Naive thymus-derived CD8-positive, alpha-beta T cell (primary cell): Measurements from ENCODE around the gene NSUN6. TPM values are rescaled to one million over a fixed set of nuclear protein-coding genes. Genes with fewer than 3 reads are reported as not detected.
A peak's percentile ranks its signal among the peaks of the same experiment; 100 is the strongest.
"Not testable (repeated sequence)": the region's sequence is repeated elsewhere in the genome, so short reads cannot be mapped to it uniquely, and the experiment has no call there.

Source experiments
- ATAC-seq, 2 donors: fragments of 150-1000 bp; cut with Tn5 transposase in 1 of 2; sonication (Bioruptor Pico), chemical (Tn5 transposase) in 1 of 2; 1 replicate in 1 of 2; 2 replicates in 1 of 2; pipeline ENCODE4 v1.10.0; 2021; ENCODE audit warnings: mild to moderate bottlenecking in 2 of 2, moderate library complexity in 2 of 2
- POLR2A ChIA-PET: fragments of 350-600 bp; sonication (Branson Sonifier 250); formaldehyde crosslinking; loops from one replicate; lab custom pipeline; 2021; ENCODE audit warnings: antibody characterized with exemption; lab: Charles Lee
- DNase-seq, 10 donors: peaks; one replicate each; pipeline versions ENCODE4 v3.0.0 to v3.0.0-alpha.2; 2020 to 2022
- H3K27ac Mint-ChIP-seq, 10 donors: one replicate each; pipeline ENCODE4 v1.8.0; 2020 to 2022; ENCODE audit warnings: mild to moderate bottlenecking in 10 of 10, mixed read lengths in 10 of 10, moderate library complexity in 4 of 10, inconsistent platforms in 1 of 10
- H3K27me3 Mint-ChIP-seq, 5 donors: one replicate each; pipeline ENCODE4 v1.8.0; 2021 to 2022; ENCODE audit warnings: mixed read lengths in 5 of 5
- H3K36me3 Mint-ChIP-seq, 3 donors: one replicate each; pipeline ENCODE4 v1.8.0; 2020 to 2022; ENCODE audit warnings: mixed read lengths in 3 of 3, mild to moderate bottlenecking in 2 of 3, inconsistent platforms in 1 of 3
- H3K4me1 Mint-ChIP-seq, 4 donors: one replicate each; pipeline ENCODE4 v1.8.0; 2021 to 2022; ENCODE audit warnings: mixed read lengths in 4 of 4
- H3K4me3 Mint-ChIP-seq, 10 donors: one replicate each; pipeline ENCODE4 v1.8.0; 2020 to 2022; ENCODE audit warnings: mild to moderate bottlenecking in 10 of 10, mixed read lengths in 10 of 10, moderate library complexity in 6 of 10, inconsistent platforms in 1 of 10
- H3K9me3 Mint-ChIP-seq, 9 donors: one replicate each; pipeline ENCODE4 v1.8.0; 2020 to 2022; ENCODE audit warnings: mixed read lengths in 9 of 9, mild to moderate bottlenecking in 3 of 9, inconsistent platforms in 1 of 9, moderate library complexity in 1 of 9
- polyA plus RNA-seq, 3 donors: library from polyadenylated mRNA; unstranded; fragments of 300-500 nt; fragmentation: Illumina TruSeq; gene quantifications; one replicate each; pipeline ENCODE4 v1.2.3, GENCODE V29; 2021
- total RNA-seq, 8 experiments: library from RNA in 2 of 8; stranded (reverse) in 2 of 8; gene quantifications; one replicate each; pipeline ENCODE4 v1.2.3 and lab custom pipeline; 2021 to 2026

NSUN6 gene
- total and polyA plus RNA-seq, 5 experiments from 2014 or later = 5.3 to 42.4 (median 10.8) TPM

DNA sequence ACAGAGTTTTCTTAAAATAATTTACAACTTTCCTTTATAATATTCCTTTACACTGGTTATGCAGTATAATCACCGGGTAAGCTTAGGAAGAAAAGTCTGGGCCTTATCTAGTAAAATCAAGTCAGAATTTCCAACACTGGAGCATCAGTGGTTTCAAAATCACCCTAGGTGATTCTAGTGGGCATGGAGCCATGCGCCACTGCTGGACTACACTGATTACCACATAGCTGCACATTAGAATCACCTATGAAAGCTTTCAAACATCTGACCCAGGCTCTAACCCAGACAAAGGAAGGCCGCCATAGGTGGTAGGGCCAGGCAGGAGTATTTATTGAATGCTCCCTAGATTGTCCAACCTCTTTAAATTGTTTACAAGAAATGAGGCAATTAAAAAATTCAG lies 52.0 kb downstream of the NSUN6 start:
- POLR2A ChIA-PET = no interaction called here
- H3K4me3 Mint-ChIP-seq = no peak overlapping the region
- H3K27me3 Mint-ChIP-seq = no peaks in the 10 kb centered on the region
- H3K9me3 Mint-ChIP-seq = no peaks in the 10 kb centered on the region
- no peak overlapping the region for H3K27ac Mint-ChIP-seq
- DNase-seq (no peak), ATAC-seq (no peak)
- H3K36me3 Mint-ChIP-seq = peaks cover 4 to 37% (median 28%) of the 10 kb centered on the region in 3 donors
- H3K4me1 Mint-ChIP-seq = peaks cover 0 to 5% (median 1%) of the 10 kb centered on the region in 4 donors

DNA sequence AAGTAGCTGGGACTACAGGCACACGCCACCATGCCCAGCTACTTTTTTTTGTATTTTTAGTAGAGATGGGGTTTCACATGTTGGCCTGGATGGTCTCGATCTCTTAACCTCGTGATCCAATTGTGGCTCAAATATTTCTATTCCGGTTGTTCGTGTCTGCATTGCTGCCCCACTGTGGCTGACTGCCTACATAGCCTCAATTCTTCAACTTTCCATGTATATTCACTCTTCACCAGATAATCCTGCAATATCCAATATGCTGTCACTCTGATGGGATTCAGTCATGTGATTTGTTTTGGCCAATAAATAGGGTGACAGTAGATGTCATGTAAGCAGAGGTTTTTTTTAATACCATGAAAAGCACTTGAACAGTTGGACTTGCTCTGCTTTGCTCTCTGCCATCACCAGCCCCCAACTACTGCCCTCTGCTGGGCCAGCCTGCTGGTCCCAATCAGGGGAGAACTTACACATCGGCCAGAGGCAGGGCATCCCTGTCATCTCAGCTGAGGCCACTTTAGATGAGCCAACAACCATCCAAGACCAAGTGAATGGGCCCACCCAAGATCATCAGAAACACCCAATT lies 56.7 kb downstream of the NSUN6 start:
- ATAC-seq = no peak
- H3K4me1 Mint-ChIP-seq = peaks cover 1 to 11% (median 9%) of the 10 kb centered on the region in 4 donors
- H3K27me3 Mint-ChIP-seq = no peaks in the 10 kb centered on the region
- no peak for DNase-seq
- H3K4me3 Mint-ChIP-seq = no peak overlapping the region
- H3K36me3 Mint-ChIP-seq = peaks cover 31 to 63% (median 59%) of the 10 kb centered on the region in 3 donors
- no peak overlapping the region for H3K27ac Mint-ChIP-seq
- POLR2A ChIA-PET = no interaction called here
- H3K9me3 Mint-ChIP-seq = peaks cover 0 to 14% (median 2%) of the 10 kb centered on the region in 9 donors

DNA sequence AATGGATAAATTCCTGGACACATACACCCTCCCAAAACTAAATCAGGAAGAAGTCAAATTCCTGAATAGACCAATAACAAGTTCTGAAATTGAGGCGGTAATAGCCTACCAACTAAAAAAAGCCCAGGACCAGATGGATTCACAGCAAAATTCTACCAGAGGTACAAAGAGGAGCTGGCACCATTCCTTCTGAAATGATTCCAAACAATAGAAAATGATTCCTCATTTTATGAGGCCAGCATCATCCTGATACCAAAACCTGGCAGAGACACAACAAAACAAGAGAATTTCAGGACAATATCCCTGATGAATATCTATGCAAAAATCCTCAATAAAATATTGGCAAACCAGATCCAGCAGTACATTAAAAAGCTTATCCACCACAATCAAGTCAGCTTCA lies 60.2 kb downstream of the NSUN6 start:
- ATAC-seq, DNase-seq, H3K27me3 Mint-ChIP-seq, H3K27ac Mint-ChIP-seq, H3K4me3 Mint-ChIP-seq, POLR2A ChIA-PET: not testable (repeated sequence)
- Mint-ChIP-seq H3K36me3 (peaks cover 35 to 86% (median 82%) of the 10 kb centered on the region in 3 donors), H3K9me3 (peaks cover 0 to 14% (median 2%) of the 10 kb centered on the region in 9 donors), H3K4me1 (peaks cover 1 to 15% (median 8%) of the 10 kb centered on the region in 4 donors)

- H3K27ac Mint-ChIP-seq, DNase-seq, H3K4me3 Mint-ChIP-seq, ATAC-seq, H3K27me3 Mint-ChIP-seq, POLR2A ChIA-PET: not testable (repeated sequence)
- peaks cover 0 to 14% (median 2%) of the 10 kb centered on the region in 9 donors for H3K9me3 Mint-ChIP-seq
- H3K4me1 Mint-ChIP-seq = peaks cover 12 to 19% (median 17%) of the 10 kb centered on the region in 4 donors
- H3K36me3 Mint-ChIP-seq = peaks cover 33 to 78% (median 63%) of the 10 kb centered on the region in 3 donors
Measured at GRCh38 chr10:18586637-18587036, 64.8 kb downstream of the NSUN6 start.

DNA sequence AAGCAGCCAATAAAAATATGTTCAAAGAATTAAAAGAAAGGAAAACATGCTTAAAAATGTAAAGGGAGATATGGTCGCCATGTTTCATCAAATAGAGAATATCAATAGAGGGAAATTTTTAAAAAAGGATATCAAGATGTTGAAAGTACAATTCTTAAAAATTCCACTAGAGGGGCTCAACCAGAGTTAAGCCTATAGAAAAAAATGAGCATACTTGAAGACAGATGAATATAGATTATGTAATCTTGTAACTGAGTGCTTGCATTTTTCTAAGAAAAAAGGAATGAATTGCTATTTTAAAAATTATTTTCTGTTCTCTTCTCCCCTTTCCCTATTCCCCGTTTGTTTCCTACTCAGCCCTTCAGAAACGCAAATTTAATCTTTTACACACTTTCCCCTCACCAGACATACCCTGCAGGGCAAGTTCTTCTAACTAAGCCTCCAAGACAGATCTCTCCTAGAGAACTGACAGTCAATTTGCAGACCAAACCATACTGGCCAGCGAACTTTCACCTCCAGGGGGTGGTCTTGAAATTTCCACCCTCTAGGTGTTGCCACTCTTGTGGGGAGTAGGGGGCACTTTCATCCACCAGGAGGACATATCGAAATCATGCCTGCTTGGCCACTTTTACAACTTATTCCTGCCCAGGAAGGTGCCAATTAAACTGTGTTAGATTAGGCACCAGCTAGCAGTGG lies 67.7 kb downstream of the NSUN6 start:
- POLR2A ChIA-PET = no interaction called here
- peak overlapping the region in 3 of 10 donors; percentile 11 to 70 (median 35) for H3K27ac Mint-ChIP-seq
- H3K9me3 Mint-ChIP-seq = peaks cover 0 to 8% (median 1%) of the 10 kb centered on the region in 9 donors
- no peaks in the 10 kb centered on the region for H3K27me3 Mint-ChIP-seq
- ATAC-seq (no peak), DNase-seq (peak in 2 of 10 donors; percentile 4 to 15)
- no peak overlapping the region for H3K4me3 Mint-ChIP-seq
- peaks cover 33 to 78% (median 70%) of the 10 kb centered on the region in 3 donors for H3K36me3 Mint-ChIP-seq
- peaks cover 8 to 17% (median 14%) of the 10 kb centered on the region in 4 donors for H3K4me1 Mint-ChIP-seq

- Mint-ChIP-seq H3K4me1 (peaks cover 8 to 17% (median 14%) of the 10 kb centered on the region in 4 donors), H3K36me3 (peaks cover 38 to 79% (median 71%) of the 10 kb centered on the region in 3 donors), H3K9me3 (peaks cover 0 to 13% (median 7%) of the 10 kb centered on the region in 9 donors), H3K4me3 (no peak overlapping the region), H3K27me3 (no peaks in the 10 kb centered on the region), H3K27ac (peak overlapping the region in 2 of 10 donors; percentile 1 to 4)
- POLR2A ChIA-PET = no interaction called here
- DNase-seq = no peak
- ATAC-seq = no peak
Measured at GRCh38 chr10:18582803-18583202, 68.6 kb downstream of the NSUN6 start.

- Mint-ChIP-seq H3K27me3 (no peaks in the 10 kb centered on the region), H3K27ac (no peak overlapping the region), H3K4me3 (no peak overlapping the region), H3K9me3 (peaks cover 0 to 19% (median 12%) of the 10 kb centered on the region in 9 donors), H3K36me3 (peaks cover 49 to 76% (median 76%) of the 10 kb centered on the region in 3 donors), H3K4me1 (peaks cover 3 to 7% (median 5%) of the 10 kb centered on the region in 4 donors)
- ATAC-seq (no peak), DNase-seq (no peak)
- POLR2A ChIA-PET = no interaction called here
Measured at GRCh38 chr10:18577823-18578685, 73.3 kb downstream of the NSUN6 start.

DNA sequence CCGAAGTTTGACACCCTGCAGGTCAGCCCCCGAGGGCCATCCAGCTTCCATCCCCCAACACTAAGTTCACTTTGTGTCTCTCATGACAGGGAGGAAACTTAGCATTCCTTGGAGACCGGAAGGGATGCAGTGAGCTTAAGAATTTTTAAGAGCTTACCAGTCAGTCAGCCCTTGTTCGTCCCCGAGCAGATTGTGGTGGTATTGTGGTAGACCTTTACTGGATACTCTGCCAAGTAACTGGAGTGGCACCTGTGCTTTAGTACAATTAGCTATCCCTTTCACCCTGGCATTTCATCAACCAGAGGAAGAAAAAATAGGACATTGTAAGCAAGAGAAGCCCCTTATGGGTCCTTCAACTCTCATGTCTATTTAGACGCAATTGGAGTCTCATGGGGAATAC lies 74.8 kb downstream of the NSUN6 start:
- Mint-ChIP-seq H3K27me3 (no peaks in the 10 kb centered on the region), H3K9me3 (peaks cover 0 to 19% (median 10%) of the 10 kb centered on the region in 9 donors), H3K4me3 (no peak overlapping the region), H3K27ac (no peak overlapping the region), H3K4me1 (peaks cover 0 to 2% (median 0%) of the 10 kb centered on the region in 4 donors), H3K36me3 (peaks cover 49 to 68% (median 65%) of the 10 kb centered on the region in 3 donors)
- ATAC-seq = no peak
- no peak for DNase-seq
- POLR2A ChIA-PET = no interaction called here

GRCh38 chr10:18572959-18573561 lies 78.3 kb downstream of the NSUN6 start:
- Mint-ChIP-seq H3K4me3 (no peak overlapping the region), H3K27ac (no peak overlapping the region), H3K4me1 (no peaks in the 10 kb centered on the region), H3K27me3 (no peaks in the 10 kb centered on the region), H3K36me3 (peaks cover 25 to 35% (median 34%) of the 10 kb centered on the region in 3 donors), H3K9me3 (peaks cover 0 to 8% (median 7%) of the 10 kb centered on the region in 9 donors)
- DNase-seq (no peak), ATAC-seq (no peak)
- POLR2A ChIA-PET = no interaction called here

DNA sequence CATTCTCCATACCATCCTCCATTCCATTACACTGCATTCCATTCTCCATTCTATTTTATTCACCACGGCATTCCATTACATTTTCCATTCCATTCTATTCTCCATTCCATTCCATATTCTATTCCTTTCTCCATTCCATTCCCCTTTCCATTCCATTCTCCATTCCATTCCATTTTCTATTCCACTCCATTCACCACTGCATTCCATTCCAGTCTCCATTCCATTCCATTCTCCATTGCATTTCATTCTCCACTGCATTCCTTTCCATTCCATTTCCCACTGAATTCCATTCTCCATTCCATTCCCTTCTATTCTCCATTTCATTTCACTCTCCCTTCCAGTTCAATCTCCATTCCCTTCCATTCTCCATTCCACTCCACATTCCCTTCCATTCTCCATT lies 79.6 kb downstream of the NSUN6 start:
- Mint-ChIP-seq H3K27me3 (no peaks in the 10 kb centered on the region), H3K4me3 (no peak overlapping the region), H3K4me1 (no peaks in the 10 kb centered on the region), H3K36me3 (peaks cover 14 to 23% (median 22%) of the 10 kb centered on the region in 3 donors), H3K27ac (no peak overlapping the region), H3K9me3 (peaks cover 0 to 7% (median 1%) of the 10 kb centered on the region in 9 donors)
- POLR2A ChIA-PET = no interaction called here
- no peak for ATAC-seq
- DNase-seq = no peak

- no peak for DNase-seq
Measured at GRCh38 chr10:18571076-18571475, 80.3 kb downstream of the NSUN6 start.

DNA sequence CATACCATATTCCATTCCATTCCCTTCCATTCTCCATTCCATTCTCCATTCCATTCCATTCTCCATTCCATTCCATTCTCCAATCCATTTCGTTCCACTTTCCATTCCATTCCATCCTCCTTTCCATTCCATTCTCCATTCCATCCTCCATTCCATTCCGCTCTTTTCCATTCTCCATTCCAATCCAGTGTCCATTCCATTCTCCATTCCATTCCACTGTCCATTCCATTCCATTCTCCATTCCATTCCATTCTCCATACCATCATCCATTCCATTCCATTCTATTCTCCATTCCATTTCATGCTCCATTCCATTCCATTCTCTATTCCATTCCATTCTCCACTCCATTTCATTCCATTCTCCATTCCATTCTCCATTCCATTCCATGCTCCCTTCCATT lies 81.0 kb downstream of the NSUN6 start:
- H3K36me3 Mint-ChIP-seq, H3K27ac Mint-ChIP-seq, H3K4me1 Mint-ChIP-seq, ATAC-seq, DNase-seq, H3K9me3 Mint-ChIP-seq, H3K27me3 Mint-ChIP-seq, POLR2A ChIA-PET, H3K4me3 Mint-ChIP-seq: not testable (repeated sequence)

More at GRCh38 chr10:18571076-18571475, 80.3 kb downstream of the NSUN6 start:
- Mint-ChIP-seq H3K9me3 (peaks cover 0 to 6% (median 1%) of the 10 kb centered on the region in 9 donors), H3K27ac (no peak overlapping the region), H3K4me3 (no peak overlapping the region), H3K36me3 (peaks cover 10 to 16% (median 16%) of the 10 kb centered on the region in 3 donors), H3K4me1 (no peaks in the 10 kb centered on the region), H3K27me3 (no peaks in the 10 kb centered on the region)
- POLR2A ChIA-PET = no interaction called here
- ATAC-seq = no peak
